Loucy (cell line): ENCODE data around the gene CACNA1H.

Source experiments
- EZH2phosphoT487 ChIP-seq: fragments of 200-600 bp; IDR thresholded peaks from 2 replicates; pipeline ENCODE4 v1.6.1; 2018; ENCODE audit warnings: antibody characterized with exemption, mild to moderate bottlenecking, moderate library complexity, borderline replicate concordance
- TF ChIP-seq, protein P1 (sequence below): fragments of 200-600 bp; sonication (generic); conservative IDR thresholded peaks from 2 replicates; pipeline ENCODE4 v1.5.1; 2014; ENCODE audit warnings: mild to moderate bottlenecking, antibody characterized with exemption, low read length

DNA sequence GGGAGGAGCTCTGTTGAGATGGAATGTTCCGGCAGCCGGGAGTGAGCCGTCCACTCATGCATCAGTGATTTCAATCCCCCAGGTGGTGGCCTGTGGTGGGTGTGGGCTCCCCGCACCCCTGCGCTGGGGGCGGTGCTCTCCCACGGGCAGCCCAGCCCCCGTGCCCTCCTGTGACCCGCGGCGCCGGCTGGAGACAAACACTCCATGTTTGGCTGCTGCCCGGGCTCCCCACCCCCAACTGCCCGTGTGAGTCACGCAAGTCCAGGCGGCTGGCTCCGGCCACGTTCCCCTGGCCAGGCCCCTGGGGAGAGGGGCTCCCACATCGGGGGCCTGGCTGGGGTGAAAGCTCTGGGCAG lies 29.4 kb downstream of the CACNA1H start:
- TF ChIP-seq, protein P1, sequence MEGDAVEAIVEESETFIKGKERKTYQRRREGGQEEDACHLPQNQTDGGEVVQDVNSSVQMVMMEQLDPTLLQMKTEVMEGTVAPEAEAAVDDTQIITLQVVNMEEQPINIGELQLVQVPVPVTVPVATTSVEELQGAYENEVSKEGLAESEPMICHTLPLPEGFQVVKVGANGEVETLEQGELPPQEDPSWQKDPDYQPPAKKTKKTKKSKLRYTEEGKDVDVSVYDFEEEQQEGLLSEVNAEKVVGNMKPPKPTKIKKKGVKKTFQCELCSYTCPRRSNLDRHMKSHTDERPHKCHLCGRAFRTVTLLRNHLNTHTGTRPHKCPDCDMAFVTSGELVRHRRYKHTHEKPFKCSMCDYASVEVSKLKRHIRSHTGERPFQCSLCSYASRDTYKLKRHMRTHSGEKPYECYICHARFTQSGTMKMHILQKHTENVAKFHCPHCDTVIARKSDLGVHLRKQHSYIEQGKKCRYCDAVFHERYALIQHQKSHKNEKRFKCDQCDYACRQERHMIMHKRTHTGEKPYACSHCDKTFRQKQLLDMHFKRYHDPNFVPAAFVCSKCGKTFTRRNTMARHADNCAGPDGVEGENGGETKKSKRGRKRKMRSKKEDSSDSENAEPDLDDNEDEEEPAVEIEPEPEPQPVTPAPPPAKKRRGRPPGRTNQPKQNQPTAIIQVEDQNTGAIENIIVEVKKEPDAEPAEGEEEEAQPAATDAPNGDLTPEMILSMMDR: no peak
- no peak for TF ChIP-seq EZH2phosphoT487
